Fibroblast of skin of right biceps (primary cell): ENCODE measurements around the gene TBC1D23.
"Not testable (repeated sequence)": the region's sequence is repeated elsewhere in the genome, so short reads cannot be mapped to it uniquely, and the experiment has no call there.

Experiments used
- DNase-seq: peaks from one replicate; pipeline ENCODE4 v3.0.0-alpha.2; 2013

Gene TBC1D23

DNA sequence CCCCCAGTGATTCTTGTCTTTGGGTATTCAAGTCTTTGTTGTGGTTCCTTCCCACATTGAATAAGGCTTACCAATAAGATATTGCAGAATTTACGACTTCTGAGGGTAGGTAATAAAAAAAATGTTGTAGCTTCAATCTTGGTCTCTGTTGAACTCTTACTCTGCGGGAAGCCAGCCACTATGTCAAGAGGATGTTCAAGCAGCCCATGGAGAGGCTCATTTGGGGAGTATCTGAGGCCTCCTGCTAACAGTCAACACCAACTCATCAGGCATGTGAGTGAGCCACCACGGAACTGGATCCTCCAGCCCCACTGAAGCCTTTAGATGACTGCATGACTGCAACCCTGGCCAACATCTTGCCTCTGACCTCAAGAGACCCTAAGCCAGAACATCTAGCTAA lies 3.2 kb upstream of the TBC1D23 start:
- peak; percentile 88 for DNase-seq

DNA sequence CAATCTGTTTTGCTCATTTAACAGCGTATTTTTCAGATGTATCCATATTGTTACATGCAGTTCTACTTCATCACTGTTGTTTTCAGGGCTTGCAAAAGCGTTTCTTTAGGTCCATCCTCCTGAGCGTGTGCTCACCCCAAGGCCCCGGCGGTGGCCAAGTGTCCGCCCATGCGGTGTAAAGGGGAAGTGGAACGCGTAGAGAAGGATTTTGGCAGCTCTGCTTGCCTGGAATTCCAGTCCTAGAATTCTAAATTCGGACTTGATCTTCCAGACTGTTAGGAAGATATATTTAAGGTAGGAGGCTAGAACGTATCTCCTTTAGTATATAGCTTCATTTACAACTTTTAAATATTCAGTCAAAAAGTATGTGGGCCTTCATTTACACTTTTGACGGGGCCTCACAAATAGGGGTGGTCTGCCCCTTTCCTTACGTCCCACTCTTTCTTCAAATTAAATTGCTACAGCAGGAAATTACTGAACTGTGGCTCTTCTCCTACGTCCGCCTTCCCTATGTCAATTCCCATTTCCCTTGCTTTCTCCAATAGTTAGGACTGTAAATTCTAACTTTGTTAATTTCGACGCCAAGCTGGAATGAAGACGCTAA lies 609 bp upstream of the TBC1D23 start:
- DNase-seq: peak; percentile 53

DNA sequence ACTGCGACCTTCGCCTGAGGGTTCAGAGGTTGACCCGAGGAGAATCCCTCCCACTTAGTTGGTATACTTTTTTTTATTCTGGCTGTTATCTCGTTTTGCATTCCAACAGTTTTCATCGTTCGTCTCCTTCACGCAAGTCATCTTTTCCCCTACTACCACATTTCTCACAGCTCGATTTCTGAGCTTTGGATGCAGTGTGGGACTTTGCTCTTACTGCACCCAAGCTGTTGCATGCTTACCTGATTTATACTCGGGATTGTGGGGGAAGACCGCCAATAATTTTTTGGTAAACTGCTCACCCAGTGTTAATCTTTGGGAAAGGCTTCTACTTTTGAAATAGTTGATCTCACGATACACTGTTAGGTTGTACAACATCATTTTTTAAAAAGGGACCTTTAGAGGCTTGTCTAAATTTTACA lies 702 bp downstream of the TBC1D23 start:
- DNase-seq: no peak

DNA sequence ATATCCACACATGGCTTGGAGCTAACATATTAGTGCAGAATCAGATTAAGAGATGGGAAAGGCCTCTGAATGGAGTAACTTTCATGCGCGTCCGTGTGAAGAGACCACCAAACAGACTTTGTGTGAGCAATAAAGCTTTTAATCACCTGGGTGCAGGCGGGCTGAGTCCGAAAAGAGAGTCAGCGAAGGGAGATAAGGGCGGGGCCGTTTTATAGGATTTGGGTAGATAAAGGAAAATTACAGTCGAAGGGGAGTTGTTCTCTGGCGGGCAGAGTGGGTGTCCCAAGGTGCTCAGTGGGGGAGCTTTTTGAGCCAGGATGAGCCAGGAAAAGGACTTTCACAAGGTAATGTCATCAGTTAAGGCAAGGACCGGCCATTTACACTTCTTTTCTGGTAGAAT lies 2.1 kb downstream of the TBC1D23 start:
- not testable (repeated sequence) for DNase-seq

DNA sequence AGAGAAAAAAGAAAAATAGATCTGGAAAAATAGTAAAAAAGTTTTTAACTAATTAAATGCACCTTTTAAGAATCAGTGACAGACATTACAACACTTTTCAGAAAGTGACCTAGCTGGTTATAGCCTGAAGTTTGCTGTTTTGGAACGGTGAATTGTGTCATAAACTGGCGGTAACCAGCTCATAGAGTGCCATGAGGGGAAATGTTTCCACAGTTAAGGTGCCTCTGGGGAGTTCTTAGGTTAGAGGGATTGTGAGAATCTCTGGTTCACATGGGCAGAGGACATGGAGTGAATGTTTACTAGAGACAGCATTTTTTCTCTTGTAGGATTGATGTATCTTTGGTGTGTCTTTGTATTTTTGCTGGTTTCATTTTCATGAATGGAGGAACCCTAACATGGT lies 2.8 kb downstream of the TBC1D23 start:
- DNase-seq: no peak

DNA sequence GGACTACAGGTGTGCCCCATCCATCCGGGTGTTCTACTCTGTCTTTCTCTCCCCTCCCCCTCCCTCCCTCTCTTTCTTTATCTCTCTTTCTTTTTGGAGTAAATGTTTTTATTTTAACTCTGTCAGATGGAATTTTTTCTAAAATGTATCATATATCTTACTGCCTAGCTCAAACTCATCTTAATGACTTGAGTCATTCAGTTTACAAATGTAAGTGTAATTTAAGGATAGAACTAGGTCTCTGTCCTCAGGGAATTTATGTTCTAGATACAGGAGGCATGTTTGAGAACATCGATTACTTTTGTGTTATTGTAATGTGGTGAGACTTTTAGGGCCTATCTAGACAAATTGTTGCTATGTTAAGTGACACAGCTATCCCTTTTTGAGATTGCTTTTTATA lies 3.5 kb downstream of the TBC1D23 start:
- DNase-seq: no peak

DNA sequence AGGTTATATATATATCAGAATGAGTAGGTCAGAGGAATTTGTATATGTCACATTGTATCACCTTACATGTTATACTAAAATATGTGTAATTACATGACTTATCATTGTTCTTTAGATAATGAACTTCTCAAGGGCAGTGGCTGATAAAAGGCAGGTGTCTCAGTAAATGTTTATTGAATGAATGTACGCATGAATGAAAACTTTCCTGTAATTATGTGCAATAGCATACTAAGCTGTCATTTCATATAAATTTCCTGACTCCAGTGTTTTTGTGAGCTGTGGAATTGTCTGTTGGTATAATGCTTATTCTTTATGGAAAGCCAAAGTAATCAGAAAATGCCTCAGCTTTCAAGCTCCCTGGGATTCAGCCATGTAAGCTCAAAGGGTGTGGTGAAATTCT lies 4.2 kb downstream of the TBC1D23 start:
- no peak for DNase-seq

DNA sequence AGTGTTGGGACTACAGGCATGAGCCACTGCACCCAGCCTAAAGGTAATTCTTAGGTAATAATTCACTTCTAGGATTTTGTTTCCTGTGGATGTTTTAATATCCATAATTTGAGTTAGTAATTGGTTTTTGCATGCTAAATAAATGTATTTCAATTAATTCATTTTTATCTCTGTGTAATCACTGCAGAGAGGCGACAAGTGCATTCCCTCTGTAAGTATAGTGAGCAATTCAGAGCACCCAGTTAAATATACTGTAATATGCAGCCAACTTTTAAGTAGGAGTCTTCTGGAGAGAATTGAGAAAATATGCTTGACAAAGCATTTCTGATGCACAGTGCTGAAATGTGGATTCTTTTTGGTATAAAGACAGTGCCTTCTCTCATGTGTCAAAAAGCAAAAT lies 5.7 kb downstream of the TBC1D23 start:
- no peak for DNase-seq

DNA sequence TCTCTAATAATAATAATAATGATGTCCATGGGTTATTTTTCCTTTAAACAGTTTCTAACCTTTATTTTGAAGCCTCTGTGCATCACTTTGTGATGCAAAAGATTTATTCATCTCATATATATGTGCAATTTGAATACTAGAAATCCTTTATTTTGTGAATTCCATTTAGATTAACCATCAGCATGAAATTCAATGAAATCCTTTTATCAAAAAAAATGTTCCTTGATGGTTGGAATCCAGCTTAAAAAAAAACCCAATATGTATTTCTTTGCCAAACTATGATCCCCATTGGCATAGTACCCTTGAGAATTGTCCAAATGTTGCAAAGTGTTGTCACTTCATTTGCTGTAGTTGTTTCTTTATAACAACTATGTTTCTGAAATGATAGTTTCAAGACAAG lies 7.4 kb downstream of the TBC1D23 start:
- DNase-seq: peak; percentile 49

DNA sequence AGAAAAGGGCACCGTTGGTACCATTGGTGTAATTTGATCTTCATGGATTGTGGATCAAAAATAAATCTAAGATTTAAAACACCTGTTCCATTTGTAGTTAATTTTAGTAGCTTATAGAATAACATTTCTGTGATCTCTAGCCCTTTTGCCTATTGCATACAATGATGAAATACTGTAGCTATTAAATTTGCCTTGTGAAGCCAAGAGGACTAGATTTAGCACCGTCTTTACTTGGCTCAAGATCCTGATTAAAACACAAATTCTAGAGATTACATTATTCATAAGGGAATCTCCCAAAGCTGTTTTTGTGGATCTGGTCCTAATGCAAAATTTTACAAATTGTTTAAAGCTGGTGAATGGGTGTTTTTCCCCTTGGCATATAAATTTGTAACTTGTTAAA lies 8.2 kb downstream of the TBC1D23 start:
- DNase-seq: no peak

DNA sequence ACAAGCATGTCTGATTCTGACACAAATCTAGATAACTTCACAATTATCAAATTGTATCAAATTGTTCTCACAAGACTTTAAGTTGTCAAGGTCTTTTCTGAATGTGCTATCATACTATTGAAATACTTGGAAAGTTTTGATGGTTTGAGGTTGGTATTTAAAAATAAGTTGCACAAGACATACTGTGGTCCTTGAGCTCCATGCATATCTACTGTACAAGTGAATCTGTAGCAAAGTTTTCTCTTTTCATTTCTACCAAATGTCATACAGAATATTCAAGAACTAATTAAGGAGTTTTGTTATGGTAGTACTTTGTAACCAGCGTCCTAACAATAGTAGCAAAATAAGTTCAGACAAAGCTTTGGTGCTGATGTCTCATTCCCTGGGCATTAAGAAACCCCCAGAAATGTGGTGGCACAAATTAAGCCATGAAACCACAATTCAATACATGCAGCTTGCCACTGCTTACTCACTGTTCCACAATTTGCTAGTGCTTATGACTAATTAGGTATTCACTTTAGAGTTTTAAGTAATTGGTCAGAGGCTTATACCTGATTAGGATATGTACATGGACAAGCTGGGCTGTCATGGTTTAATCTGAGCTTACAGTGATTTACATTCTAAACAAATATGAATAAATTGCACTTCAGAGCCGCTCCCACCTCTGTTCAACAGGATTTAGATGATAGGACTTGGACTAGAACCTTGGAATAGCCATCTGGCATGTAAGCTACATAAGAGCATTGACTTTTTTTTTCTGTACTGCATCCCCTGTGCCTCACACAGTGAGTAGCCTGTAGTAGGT lies 8.8 kb downstream of the TBC1D23 start:
- DNase-seq: peak; percentile 98

DNA sequence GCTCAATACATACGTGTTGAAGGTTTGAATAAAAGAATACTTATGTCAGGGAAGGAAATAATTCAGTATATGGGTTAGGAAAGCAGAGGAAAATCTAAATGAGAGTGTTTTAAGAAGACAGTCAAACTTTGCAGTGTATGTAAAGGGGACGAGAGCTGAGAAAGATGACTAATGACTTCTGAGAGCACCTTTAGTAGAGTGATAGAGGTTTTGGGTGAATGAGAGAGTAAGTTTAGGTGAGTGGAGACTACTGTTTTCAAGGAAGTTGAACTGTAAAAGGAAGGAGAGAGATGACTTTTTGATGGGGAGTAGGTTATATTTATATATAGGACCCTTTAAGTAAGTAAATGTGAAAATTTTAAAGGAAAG lies 9.4 kb downstream of the TBC1D23 start:
- DNase-seq: no peak

DNA sequence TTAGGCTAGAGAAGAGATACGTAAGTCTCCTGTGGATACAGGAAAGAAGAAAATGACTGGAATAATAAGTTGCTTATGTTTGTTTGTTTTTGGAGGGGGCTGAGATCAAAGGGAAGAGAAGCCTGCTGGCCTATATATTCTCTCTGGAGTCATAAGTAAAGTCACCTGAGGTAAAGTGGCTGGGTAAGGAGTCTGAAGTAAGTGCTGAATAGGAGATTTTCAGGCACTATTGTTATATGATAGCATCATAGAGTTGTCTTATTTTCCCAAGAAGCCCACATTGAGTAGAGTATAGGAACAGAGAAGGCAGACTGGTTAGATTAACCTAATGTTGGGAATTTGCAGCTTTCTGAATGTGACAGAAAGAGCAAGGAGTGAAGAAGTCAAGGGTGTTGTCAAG lies 10.7 kb downstream of the TBC1D23 start:
- no peak for DNase-seq

DNA sequence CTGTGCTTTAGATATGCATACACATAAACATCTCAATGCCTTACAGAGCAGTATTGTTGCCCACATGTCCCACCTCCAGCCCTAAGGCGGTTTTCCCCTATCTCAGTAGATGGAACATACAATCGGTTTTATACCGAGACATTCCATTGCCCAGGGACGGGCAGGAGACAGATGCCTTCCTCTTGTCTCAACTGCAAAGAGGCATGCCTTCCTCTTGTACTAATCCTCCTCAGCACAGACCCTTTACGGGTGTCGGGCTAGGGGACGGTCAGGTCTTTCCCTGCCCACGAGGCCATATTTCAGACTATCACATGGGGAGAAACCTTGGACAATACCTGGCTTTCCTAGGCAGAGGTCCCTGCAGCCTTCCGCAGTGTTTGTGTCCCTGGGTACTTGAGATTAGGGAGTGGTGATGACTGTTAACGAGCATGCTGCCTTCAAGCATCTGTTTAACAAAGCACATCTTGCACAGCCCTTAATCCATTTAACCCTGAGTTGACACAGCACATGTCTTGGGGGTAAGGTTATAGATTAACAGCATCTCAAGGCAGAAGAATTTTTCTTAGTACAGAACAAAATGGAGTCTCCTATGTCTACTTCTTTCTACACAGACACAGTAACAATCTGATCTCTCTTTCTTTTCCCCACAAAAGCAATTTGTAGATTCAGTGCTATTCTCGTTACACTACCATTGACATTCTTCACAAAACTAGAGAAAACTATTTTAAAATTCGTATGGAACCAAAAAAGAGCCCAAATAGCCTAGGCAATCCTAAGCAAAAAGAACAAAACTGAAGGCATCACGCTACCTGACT lies 12.2 kb downstream of the TBC1D23 start:
- DNase-seq: not testable (repeated sequence)

DNA sequence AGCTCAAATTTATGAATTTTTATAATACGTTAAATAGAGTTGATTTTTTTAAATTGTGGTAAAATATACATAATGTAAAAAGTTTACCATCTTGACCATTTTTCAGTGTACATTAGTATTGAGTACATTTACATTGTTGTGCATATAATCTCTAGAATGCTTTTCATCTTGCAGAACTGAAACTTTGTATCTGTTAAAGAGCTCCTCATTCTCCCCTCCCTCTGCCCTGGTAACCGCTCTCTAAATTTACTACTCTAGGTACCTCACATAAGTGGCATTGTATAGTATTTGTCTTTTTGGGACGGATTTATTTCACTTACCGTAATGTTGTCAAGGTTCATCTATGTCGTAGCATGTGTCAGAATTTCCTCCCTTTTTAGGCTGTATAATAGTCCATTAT lies 13.6 kb downstream of the TBC1D23 start:
- no peak for DNase-seq

DNA sequence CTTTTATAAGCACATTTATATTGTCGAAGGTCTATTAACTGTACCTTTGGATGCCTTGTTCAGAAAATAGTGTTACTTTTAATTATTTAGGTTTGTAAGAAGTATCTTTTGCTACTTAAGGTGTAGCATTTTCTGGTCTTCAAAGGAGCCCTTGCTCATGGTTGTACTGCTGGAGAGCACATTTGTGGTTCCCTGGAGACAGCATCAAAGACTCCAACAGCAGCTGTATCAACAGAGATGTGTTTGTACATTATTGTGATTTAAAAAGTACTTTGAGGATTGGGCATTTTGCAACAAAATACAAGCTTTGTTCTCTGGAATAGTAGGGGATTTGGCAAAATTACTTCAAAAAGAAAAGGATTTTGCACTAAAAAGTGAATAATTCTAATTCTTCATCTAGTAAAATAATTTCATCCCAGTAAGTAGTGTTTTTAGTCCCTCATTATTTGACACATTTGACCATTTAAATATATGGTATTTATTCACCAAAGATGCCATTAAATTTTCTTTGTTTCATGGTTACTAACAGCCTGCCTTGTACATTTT lies 16.5 kb downstream of the TBC1D23 start:
- no peak for DNase-seq

DNA sequence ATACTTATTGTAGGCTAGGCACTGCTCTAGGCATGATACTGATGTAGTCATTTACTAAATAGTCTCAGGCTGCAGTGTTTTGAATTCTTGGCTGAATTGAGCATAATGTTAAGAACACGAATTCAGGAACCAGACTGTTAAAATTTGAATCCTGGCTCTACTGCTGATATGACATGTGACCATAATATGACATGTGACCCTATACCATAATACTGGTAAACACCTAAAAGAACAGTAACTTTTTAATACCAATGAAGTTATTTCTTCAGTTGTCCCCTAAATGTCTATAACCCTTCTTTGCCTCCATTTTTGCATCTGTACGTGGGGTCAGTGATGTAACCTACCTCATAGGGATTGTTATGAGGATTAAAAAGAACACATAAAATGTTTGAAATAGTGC lies 18.1 kb downstream of the TBC1D23 start:
- DNase-seq: no peak

DNA sequence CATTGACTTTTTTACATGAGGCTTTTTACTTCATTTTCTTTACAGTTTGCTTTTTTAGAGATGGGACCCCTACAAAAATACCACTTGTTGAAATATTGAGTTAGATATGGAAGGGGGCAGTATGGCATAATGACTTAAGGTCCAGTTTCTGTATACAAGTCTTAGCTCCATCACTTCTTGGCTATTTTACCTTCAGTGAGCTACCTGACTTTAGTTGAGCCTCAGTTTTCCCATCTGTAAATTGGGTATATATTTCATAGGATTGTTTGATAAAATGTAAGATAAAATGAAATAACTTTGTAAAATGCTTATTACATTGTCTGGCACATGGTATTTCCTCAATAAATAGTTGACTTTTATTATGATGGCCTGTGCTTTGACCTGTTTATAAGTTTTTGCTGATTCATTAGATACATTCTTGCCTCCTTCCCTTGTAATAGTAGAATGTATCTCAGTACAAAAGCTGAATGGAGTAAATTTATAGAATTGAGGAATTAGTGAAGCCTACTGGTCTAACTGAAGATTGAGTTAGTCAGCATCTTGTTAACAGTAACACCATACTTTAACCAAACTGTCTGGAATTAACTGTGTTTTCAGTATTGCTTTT lies 27.6 kb downstream of the TBC1D23 start:
- DNase-seq: no peak

DNA sequence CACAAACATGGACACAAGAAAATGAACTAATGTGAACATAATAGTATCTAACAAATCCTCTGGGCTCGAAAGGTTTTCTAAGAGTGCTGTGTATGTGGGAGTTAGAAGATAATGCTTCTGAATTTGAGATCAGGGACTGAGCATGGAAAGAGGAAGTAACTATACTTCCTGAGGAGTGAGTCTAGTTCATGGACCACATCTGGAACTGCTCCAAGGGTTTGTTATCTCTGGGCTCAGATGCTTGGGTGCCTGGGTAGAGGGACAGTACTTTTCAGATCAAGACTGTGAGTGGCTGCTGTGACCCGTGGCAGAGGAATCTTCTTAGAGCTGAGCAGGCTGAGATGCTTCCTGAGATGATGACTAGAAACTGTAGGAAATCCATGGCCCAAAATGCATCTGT lies 28.5 kb downstream of the TBC1D23 start:
- peak; percentile 39 for DNase-seq

DNA sequence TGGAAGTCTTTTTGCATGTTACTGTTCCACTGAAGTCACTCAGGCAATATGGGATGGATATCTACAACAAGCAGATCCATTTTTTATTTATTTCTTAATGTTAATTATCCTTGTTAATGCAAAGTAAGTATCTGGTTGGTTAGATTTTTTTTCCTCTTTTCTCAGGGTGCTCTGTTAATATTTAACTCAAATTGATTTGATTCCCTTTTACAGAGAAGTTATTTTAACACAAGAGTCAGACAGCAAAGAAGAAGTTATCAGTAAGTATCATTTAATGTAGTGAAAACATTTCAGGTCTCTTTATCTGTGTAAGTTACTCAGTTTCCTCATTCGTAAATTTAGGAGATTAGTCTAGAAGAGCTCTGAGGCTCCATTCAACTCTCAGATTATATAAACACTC lies 34.3 kb downstream of the TBC1D23 start:
- no peak for DNase-seq

DNA sequence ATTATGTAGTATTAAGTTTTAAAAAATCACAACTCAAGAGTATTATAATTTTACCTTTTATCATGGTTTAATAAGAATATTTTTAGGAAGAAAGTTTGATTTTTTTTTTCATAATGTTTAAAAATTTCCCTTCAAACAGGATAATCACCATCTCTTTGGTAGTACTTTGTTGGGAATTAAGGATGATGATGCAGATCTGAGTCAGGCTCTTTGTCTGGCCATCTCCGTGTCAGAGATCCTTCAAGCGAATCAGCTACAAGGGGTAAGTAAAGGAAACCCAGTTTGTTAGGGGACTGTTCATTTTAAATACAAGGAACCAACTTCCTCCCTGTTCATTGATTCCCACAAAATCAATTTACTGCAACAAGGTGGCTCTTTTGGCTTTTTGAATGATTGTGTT lies 37.0 kb downstream of the TBC1D23 start:
- DNase-seq: peak; percentile 56

DNA sequence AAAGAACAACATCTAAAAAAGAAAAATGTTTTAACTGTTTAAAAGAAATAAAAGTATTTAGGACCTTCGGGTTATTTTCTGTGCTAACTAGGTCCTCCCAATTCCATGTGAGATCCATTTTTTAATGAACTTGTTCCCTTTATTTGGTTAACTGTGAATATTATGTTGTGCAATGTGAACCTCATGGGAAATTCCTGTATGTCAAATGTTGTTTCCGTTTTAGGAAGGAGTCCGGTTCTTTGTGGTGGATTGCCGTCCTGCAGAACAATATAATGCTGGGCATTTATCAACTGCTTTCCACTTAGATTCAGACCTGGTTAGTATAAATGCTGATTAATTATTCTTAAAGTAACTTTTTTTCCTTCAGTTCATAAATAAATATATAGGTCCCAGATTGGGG lies 38.2 kb downstream of the TBC1D23 start:
- DNase-seq: no peak

DNA sequence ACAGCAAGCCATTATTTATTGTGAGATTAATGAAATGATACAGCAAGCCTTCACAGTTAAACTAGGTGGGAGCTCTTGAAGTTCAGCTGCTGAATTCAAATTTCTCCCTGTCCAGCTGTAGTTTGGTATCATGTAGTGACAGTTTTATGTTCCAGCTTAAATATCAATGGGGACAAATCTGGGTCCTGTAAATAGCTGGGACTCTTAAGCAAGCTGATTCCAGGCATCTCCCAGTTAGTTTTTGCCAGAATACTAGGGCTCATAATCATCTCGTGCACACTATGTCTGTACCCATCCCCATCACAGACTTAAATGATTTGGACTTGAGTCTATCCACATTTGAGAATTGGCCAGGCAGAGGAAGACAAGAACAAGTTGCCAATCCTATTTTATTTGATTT lies 45.9 kb downstream of the TBC1D23 start:
- no peak for DNase-seq
